Hepatocyte (in vitro differentiated cells): Measurements from ENCODE around the gene PRL. TPM values are rescaled to one million over a fixed set of nuclear protein-coding genes. Genes with fewer than 3 reads are reported as not detected.

Experiments used
- DNase-seq: peaks from one replicate; pipeline ENCODE4 v3.0.0-alpha.2; 2016; ENCODE audit warnings: low spot score
- H2AFZ ChIP-seq: fragments of 200-600 bp; sonication (generic); 2 replicates; pipeline ENCODE4 v1.6.0; 2016; ENCODE audit warnings: antibody characterized with exemption, mild to moderate bottlenecking
- H3K27ac ChIP-seq: fragments of 200-600 bp; sonication (generic); 2 replicates; pipeline ENCODE4 v1.5.1; 2016; ENCODE audit warnings: mild to moderate bottlenecking
- H3K27me3 ChIP-seq: fragments of 200-600 bp; sonication (generic); 2 replicates; pipeline ENCODE4 v1.6.1; 2016
- H3K36me3 ChIP-seq: fragments of 200-600 bp; sonication (generic); replicated peaks from 2 replicates; pipeline ENCODE4 v1.5.1; 2016; ENCODE audit warnings: low read depth; ENCODE audit not compliant: insufficient read depth
- H3K4me1 ChIP-seq: fragments of 200-600 bp; sonication (generic); 2 replicates; pipeline ENCODE4 v1.5.1; 2016; ENCODE audit warnings: mild to moderate bottlenecking, moderate library complexity; ENCODE audit not compliant: insufficient read depth
- H3K4me2 ChIP-seq: fragments of 200-600 bp; sonication (generic); 2 replicates; pipeline ENCODE4 v1.6.0; 2016
- H3K4me3 ChIP-seq: fragments of 200-600 bp; sonication (generic); 2 replicates; pipeline ENCODE4 v1.5.1; 2016; ENCODE audit warnings: mild to moderate bottlenecking
- H3K79me2 ChIP-seq: fragments of 200-600 bp; sonication (generic); 2 replicates; pipeline ENCODE4 v1.6.0; 2017; ENCODE audit warnings: mild to moderate bottlenecking
- H3K9me2 ChIP-seq: fragments of 200-600 bp; sonication (generic); replicated peaks from 2 replicates; pipeline ENCODE4 v1.6.0; 2017; ENCODE audit warnings: mild to moderate bottlenecking; ENCODE audit not compliant: insufficient read depth
- H3K9me3 ChIP-seq: fragments of 200-600 bp; sonication (generic); 2 replicates; pipeline ENCODE4 v1.5.1; 2016; ENCODE audit warnings: low read depth, mild to moderate bottlenecking
- H4K20me1 ChIP-seq: fragments of 200-600 bp; sonication (generic); 2 replicates; pipeline ENCODE4 v1.6.0; 2016; ENCODE audit warnings: mild to moderate bottlenecking; ENCODE audit not compliant: insufficient read depth, poor library complexity, severe bottlenecking
- CTCF ChIP-seq: fragments of 200-600 bp; sonication (generic); IDR thresholded peaks from 2 replicates; pipeline ENCODE4 v1.5.1; 2016; ENCODE audit warnings: antibody characterized with exemption, mild to moderate bottlenecking; ENCODE audit not compliant: poor library complexity
- EZH2 ChIP-seq: fragments of 200-600 bp; sonication (generic); IDR thresholded peaks from 2 replicates; pipeline ENCODE4 v1.6.1; 2016; ENCODE audit warnings: antibody characterized with exemption, mild to moderate bottlenecking, borderline replicate concordance
- EZH2phosphoT487 ChIP-seq: fragments of 200-600 bp; sonication (generic); IDR thresholded peaks from one replicate; pipeline ENCODE4 v1.6.1; 2018; ENCODE audit warnings: antibody characterized with exemption, mild to moderate bottlenecking, low read depth, moderate library complexity; ENCODE audit not compliant: unreplicated experiment, severe bottlenecking
- WGBS: methylation state at CpG from one replicate; pipeline ENCODE4 v1.1.6; 2016; ENCODE audit warnings: low lambda C conversion rate; ENCODE audit errors: missing lambda C conversion rate; 5-methylcytosine and 5-hydroxymethylcytosine counted together
- polyA plus RNA-seq: library from polyadenylated mRNA; unstranded; fragments of >200 nt; fragmentation: Nextera tagmentation; extraction: Ambion mirVana; gene quantifications from 2 replicates; pipeline ENCODE4 v1.2.1, GENCODE V29; 2016
- total RNA-seq: library from RNA; depleted of rRNA; stranded (reverse); fragments of >200 nt; gene quantifications from 2 replicates; pipeline ENCODE4 v1.2.3, GENCODE V29; 2014

Gene PRL
- total and polyA plus RNA-seq, 2 experiments from 2014 or later, result not detected

DNA sequence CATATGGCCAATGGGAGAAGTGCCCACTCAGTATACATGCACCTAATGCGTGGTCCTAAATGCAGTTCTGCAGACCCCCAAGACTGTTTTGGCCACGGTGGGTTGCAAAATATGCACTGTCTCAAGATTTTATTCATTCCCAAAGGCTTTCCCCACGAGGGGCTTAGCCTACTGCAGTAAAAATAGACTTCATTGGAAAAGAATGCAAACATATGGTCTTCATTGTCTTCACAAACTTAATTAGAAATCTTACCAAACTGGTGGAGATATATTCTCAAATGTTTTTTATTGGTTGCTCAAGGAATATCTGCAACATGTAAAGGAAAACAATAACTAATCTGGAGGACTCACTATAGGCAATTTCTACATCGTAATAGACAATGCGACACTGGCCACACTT, 31.6 kb upstream of the PRL start:
- H3K4me1 ChIP-seq, result peaks cover 1% of the 10 kb centered on the region
- no peak for DNase-seq
- no peaks in the 10 kb centered on the region for H3K79me2 ChIP-seq
- no peak overlapping the region for H3K27ac ChIP-seq
- no peaks in the 10 kb centered on the region for H3K9me2 ChIP-seq
- 73% methylated on average over 5 of the region's 5 CpGs for WGBS
- no peaks in the 10 kb centered on the region for H4K20me1 ChIP-seq
- no peaks in the 10 kb centered on the region for H3K36me3 ChIP-seq
- no peaks in the 10 kb centered on the region for H3K27me3 ChIP-seq
- TF ChIP-seq EZH2 (no peak), EZH2phosphoT487 (no peak), CTCF (no peak)
- H2AFZ ChIP-seq, result no peak overlapping the region
- H3K4me3 ChIP-seq, result no peak overlapping the region
- no peaks in the 10 kb centered on the region for H3K9me3 ChIP-seq
- no peak overlapping the region for H3K4me2 ChIP-seq

- Histone ChIP-seq H3K27ac (no peak overlapping the region), H3K4me2 (no peak overlapping the region), H3K9me3 (no peaks in the 10 kb centered on the region), H2AFZ (no peak overlapping the region), H3K4me3 (no peak overlapping the region), H3K27me3 (no peaks in the 10 kb centered on the region), H4K20me1 (no peaks in the 10 kb centered on the region), H3K4me1 (no peaks in the 10 kb centered on the region), H3K36me3 (no peaks in the 10 kb centered on the region), H3K79me2 (no peaks in the 10 kb centered on the region), H3K9me2 (no peaks in the 10 kb centered on the region)
- no peak for DNase-seq
- TF ChIP-seq EZH2phosphoT487 (no peak), EZH2 (no peak), CTCF (no peak)
- WGBS, result 85% methylated on average over 2 of the region's 2 CpGs
Observed at GRCh38 chr6:22327881-22328280, 31.0 kb upstream of the PRL start.

DNA sequence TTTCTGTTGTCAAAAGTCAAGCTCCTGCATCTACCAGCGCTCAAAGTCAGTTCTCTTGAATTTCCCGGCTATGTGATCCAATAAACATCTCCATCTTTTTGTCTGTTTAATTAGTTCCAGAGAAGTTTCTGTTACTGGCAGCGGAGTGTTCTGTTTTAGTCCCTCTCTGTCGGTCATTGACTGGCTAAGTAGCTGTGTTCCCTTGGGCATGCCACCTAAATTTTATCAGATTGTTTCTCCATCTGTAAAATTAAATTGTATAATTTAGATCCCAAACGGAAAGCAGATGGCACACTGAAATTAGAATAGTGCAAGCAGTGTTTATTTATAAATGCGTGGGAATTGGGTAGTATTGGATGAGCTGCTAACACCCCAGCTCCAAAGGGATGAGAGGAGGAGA, 29.7 kb upstream of the PRL start:
- no peaks in the 10 kb centered on the region for H3K36me3 ChIP-seq
- H3K4me1 ChIP-seq, result peaks cover 6% of the 10 kb centered on the region
- TF ChIP-seq EZH2phosphoT487, result no peak
- H3K27me3 ChIP-seq, result no peaks in the 10 kb centered on the region
- H4K20me1 ChIP-seq, result no peaks in the 10 kb centered on the region
- no peaks in the 10 kb centered on the region for H3K9me3 ChIP-seq
- no peak overlapping the region for H3K27ac ChIP-seq
- no peaks in the 10 kb centered on the region for H3K79me2 ChIP-seq
- WGBS, result 63% methylated on average over 6 of the region's 6 CpGs
- DNase-seq, result no peak
- no peak overlapping the region for H3K4me3 ChIP-seq
- no peak overlapping the region for H3K4me2 ChIP-seq
- H2AFZ ChIP-seq, result no peak overlapping the region
- no peaks in the 10 kb centered on the region for H3K9me2 ChIP-seq

DNA sequence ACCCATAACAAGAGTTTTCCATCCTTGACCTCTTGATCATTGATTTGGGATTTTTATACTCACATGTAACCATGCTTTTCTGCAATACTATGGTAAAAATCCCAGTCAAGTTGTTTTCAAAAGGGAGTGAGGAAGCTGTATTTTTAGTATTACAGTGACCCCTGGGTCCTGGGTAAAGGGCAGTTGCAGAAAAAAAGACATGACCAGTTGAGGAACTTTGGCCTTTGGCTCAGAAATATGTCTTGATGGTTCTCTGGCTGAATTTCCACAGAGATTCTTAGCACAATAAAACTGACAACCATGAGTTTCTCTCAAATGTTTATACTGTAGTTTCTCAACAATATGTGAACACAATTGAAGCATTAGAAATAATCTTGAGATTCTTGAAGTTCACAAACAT, 28.6 kb upstream of the PRL start:
- Histone ChIP-seq H3K36me3 (no peaks in the 10 kb centered on the region), H2AFZ (no peak overlapping the region), H4K20me1 (no peaks in the 10 kb centered on the region), H3K4me1 (peaks cover 9% of the 10 kb centered on the region), H3K79me2 (no peaks in the 10 kb centered on the region), H3K4me3 (no peak overlapping the region), H3K4me2 (no peak overlapping the region), H3K9me3 (no peaks in the 10 kb centered on the region), H3K9me2 (no peaks in the 10 kb centered on the region), H3K27ac (no peak overlapping the region), H3K27me3 (no peaks in the 10 kb centered on the region)
- DNase-seq, result no peak
- no peak for TF ChIP-seq EZH2
- no peak for TF ChIP-seq CTCF
- TF ChIP-seq EZH2phosphoT487, result no peak
